A549 (cell line): Measurements from ENCODE around the gene TTLL9. TPM values are rescaled to one million over a fixed set of nuclear protein-coding genes. Genes with fewer than 3 reads are reported as not detected.

ENCODE experiments used
- ATAC-seq, 2 experiments: fragments of 200-7000 bp in 1 of 2; fragments of >200 bp in 1 of 2; cut with Nextera tagmentation in 1 of 2; cut with Tn5 transposase in 1 of 2; 3 replicates each; pipeline versions ENCODE4 v1.8.0 to v1.9.1; 2018 to 2020; ENCODE audit warnings: mild to moderate bottlenecking in 1 of 2, moderate library complexity in 1 of 2
- CTCF ChIA-PET: fragments of 300-600 bp; sonication (Branson Sonifier 250); formaldehyde crosslinking; extraction: SDS; loops from one replicate; lab custom pipeline; 2021; ENCODE audit warnings: antibody characterized with exemption, inconsistent platforms; lab: Yijun Ruan, JAX
- POLR2A ChIA-PET: fragments of 350-600 bp; formaldehyde crosslinking; extraction: SDS; loops from one replicate; lab custom pipeline; 2021; ENCODE audit warnings: antibody characterized with exemption, inconsistent platforms; lab: Yijun Ruan, JAX
- DNase-seq, 2 experiments: peaks; one replicate each; pipeline versions ENCODE4 v3.0.0 to v3.0.0-alpha.2; 2011 to 2016; ENCODE audit warnings: low read depth in 1 of 2, low spot score in 1 of 2
- FAIRE-seq: peaks from 2 replicates; lab custom pipeline; 2011; peaks lifted over from hg19 to GRCh38; lab: Jason Lieb, UNC
- H3K27ac ChIP-seq, 2 experiments: fragments of >200 bp; sonication (Bioruptor Twin); formaldehyde crosslinking; 3 replicates each; pipeline ENCODE4 v1.5.1; 2016 to 2017
- H3K4me1 ChIP-seq: fragments of >200 bp; sonication (Bioruptor Twin); formaldehyde crosslinking; 3 replicates; pipeline ENCODE4 v1.6.1; 2016
- H3K4me2 ChIP-seq: fragments of >200 bp; sonication (Bioruptor Twin); formaldehyde crosslinking; 3 replicates; pipeline ENCODE4 v1.6.1; 2016
- H3K4me3 ChIP-seq: fragments of >200 bp; sonication (Bioruptor Twin); formaldehyde crosslinking; 3 replicates; pipeline ENCODE4 v1.5.1; 2016
- H3K9me3 ChIP-seq: fragments of >200 bp; sonication (Bioruptor Twin); formaldehyde crosslinking; 3 replicates; pipeline ENCODE4 v1.6.1; 2016
- CBX2 ChIP-seq: fragments of 200-600 bp; sonication (generic); IDR thresholded peaks from 2 replicates; pipeline ENCODE4 v1.6.1; 2016; ENCODE audit warnings: low read depth, mild to moderate bottlenecking, borderline replicate concordance
- EHMT2 ChIP-seq: fragments of 200-600 bp; sonication (generic); IDR thresholded peaks from 2 replicates; pipeline ENCODE4 v1.6.1; 2016; ENCODE audit warnings: antibody characterized with exemption, low read depth, mild to moderate bottlenecking, moderate library complexity
- ESRRA ChIP-seq: fragments of 150-350 bp; IDR thresholded peaks from 2 replicates; pipeline ENCODE4 v1.6.1; 2014; ENCODE audit warnings: mild to moderate bottlenecking, low read length, borderline replicate concordance
- HDAC2 ChIP-seq: fragments of 200-600 bp; sonication (generic); IDR thresholded peaks from 2 replicates; pipeline ENCODE4 v1.6.1; 2016
- JUNB ChIP-seq: fragments of >200 bp; sonication (Bioruptor Twin); formaldehyde crosslinking; IDR thresholded peaks from 2 replicates; pipeline ENCODE4 v1.6.1; 2016
- KDM5A ChIP-seq: fragments of 200-600 bp; sonication (generic); IDR thresholded peaks from 2 replicates; pipeline ENCODE4 v1.6.1; 2016; ENCODE audit warnings: antibody characterized with exemption, mild to moderate bottlenecking
- MAFK ChIP-seq: fragments of 450-650 bp; IDR thresholded peaks from 2 replicates; pipeline ENCODE4 v1.6.1; 2014; ENCODE audit not compliant: partially characterized antibody
- MYC ChIP-seq: IDR thresholded peaks from 2 replicates; pipeline ENCODE4 v1.6.1; 2012; ENCODE audit warnings: mild to moderate bottlenecking, inconsistent platforms, low read length, improper control_type of control experiment, borderline replicate concordance
- POLR2AphosphoS2 ChIP-seq: conservative IDR thresholded peaks from 2 replicates; pipeline ENCODE4 v1.6.1; 2012; ENCODE audit warnings: low read length, improper control_type of control experiment, inconsistent platforms
- RAD21 ChIP-seq, 2 experiments: fragments of >200 bp in 1 of 2; sonication (Bioruptor Twin) in 1 of 2; formaldehyde crosslinking in 1 of 2; IDR thresholded peaks in 1 of 2; conservative IDR thresholded peaks in 1 of 2; 2 replicates in 1 of 2; 3 replicates in 1 of 2; pipeline ENCODE4 v1.6.1; 2012 to 2018; ENCODE audit warnings: inconsistent platforms in 1 of 2
- RARB ChIP-seq: fragments of 250-450 bp; sonication (Bioruptor Pico); IDR thresholded peaks from 2 replicates; pipeline ENCODE4 v1.8.0; 2021; ENCODE audit warnings: mild to moderate bottlenecking, moderate library complexity
- SMC3 ChIP-seq: fragments of >200 bp; sonication (Bioruptor Twin); formaldehyde crosslinking; IDR thresholded peaks from 3 replicates; pipeline ENCODE4 v1.6.1; 2018; ENCODE audit warnings: inconsistent platforms
- ZNF302 ChIP-seq: fragments of 250-450 bp; sonication (Bioruptor Pico); IDR thresholded peaks from 2 replicates; pipeline ENCODE4 v1.9.0; 2021; ENCODE audit warnings: inconsistent platforms, mild to moderate bottlenecking, moderate library complexity
- polyA plus RNA-seq, 4 experiments: library from polyadenylated mRNA; depleted of rRNA in 3 of 4; stranded (reverse); fragments of >200 nt; fragmentation: RNase III in 1 of 4; extraction: RNeasy Plus Mini Kit Qiagen cat#74134 plus additional on column Dnase treatment in 1 of 4; gene quantifications; 2 replicates in 3 of 4; 3 replicates in 1 of 4; pipeline ENCODE4 v1.2.3, GENCODE V29; 2011 to 2017
- TF ChIP-seq, protein P1 (sequence below): IDR thresholded peaks from 2 replicates; pipeline ENCODE4 v1.6.1; 2012
- TF ChIP-seq, protein P2 (sequence below): fragments of 150-350 bp; IDR thresholded peaks from 2 replicates; pipeline ENCODE4 v1.6.1; 2014; ENCODE audit warnings: low read depth, mild to moderate bottlenecking, low read length
- TF ChIP-seq, protein P3 (sequence below): fragments of >200 bp; sonication (Bioruptor Twin); formaldehyde crosslinking; IDR thresholded peaks from 2 replicates; pipeline ENCODE4 v1.6.1; 2016
- TF ChIP-seq, protein P4 (sequence below): IDR thresholded peaks from 2 replicates; pipeline ENCODE4 v1.6.1; 2012; ENCODE audit warnings: low read depth, borderline replicate concordance
- TF ChIP-seq, protein P5 (sequence below): fragments of >200 bp; sonication (Bioruptor Twin); formaldehyde crosslinking; IDR thresholded peaks from 3 replicates; pipeline ENCODE4 v1.5.1; 2016
- TF ChIP-seq, protein P6 (sequence below): fragments of 250-450 bp; sonication (Bioruptor Pico); IDR thresholded peaks from 2 replicates; pipeline ENCODE4 v1.5.0; 2021; ENCODE audit warnings: mild to moderate bottlenecking, moderate library complexity, borderline replicate concordance

Gene TTLL9
- polyA plus RNA-seq, 2 of the 4 experiments (the other 2 are of a cell fraction) = 0.06 to 0.15 TPM

DNA sequence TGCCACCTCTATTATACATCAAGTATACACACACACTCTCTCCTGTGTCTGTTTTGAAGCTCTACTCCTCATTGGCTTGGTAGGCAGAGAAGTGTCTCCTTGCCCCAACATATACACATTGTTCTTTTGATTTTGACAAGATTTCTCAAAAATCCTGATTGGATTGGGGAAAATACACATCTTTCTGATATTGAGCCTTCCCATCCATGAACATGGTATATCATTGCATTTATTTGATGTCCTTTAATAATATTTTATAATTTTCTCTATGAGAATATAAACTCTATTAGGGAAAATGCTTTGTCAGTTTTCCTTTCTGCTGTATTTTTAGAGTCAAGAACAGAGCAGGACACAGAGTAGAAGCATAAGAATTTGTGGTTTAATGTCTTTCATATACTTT lies 7.2 kb downstream of the TTLL9 start:
- ChIA-PET CTCF (interaction anchor here (1.0 to 1.9 kb wide), 3 partner anchors 17 to 154 kb away, joined by 4 to 5 read pairs (median 4); no protein-coding TSS in a partner anchor), POLR2A (no interaction called here)
- FAIRE-seq = no peak
- no peak for DNase-seq
- H3K9me3 ChIP-seq = no peaks in the 10 kb centered on the region
- no peak for TF ChIP-seq HDAC2
- TF ChIP-seq, protein P1, sequence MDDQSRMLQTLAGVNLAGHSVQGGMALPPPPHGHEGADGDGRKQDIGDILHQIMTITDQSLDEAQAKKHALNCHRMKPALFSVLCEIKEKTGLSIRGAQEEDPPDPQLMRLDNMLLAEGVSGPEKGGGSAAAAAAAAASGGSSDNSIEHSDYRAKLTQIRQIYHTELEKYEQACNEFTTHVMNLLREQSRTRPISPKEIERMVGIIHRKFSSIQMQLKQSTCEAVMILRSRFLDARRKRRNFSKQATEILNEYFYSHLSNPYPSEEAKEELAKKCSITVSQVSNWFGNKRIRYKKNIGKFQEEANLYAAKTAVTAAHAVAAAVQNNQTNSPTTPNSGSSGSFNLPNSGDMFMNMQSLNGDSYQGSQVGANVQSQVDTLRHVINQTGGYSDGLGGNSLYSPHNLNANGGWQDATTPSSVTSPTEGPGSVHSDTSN = no peak
- no peak for TF ChIP-seq JUNB
- TF ChIP-seq POLR2AphosphoS2 = no peak
- no peak for TF ChIP-seq MYC
- no peak for TF ChIP-seq MAFK
- TF ChIP-seq, protein P2, sequence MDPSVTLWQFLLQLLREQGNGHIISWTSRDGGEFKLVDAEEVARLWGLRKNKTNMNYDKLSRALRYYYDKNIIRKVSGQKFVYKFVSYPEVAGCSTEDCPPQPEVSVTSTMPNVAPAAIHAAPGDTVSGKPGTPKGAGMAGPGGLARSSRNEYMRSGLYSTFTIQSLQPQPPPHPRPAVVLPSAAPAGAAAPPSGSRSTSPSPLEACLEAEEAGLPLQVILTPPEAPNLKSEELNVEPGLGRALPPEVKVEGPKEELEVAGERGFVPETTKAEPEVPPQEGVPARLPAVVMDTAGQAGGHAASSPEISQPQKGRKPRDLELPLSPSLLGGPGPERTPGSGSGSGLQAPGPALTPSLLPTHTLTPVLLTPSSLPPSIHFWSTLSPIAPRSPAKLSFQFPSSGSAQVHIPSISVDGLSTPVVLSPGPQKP = no peak
- TF ChIP-seq, protein P3, sequence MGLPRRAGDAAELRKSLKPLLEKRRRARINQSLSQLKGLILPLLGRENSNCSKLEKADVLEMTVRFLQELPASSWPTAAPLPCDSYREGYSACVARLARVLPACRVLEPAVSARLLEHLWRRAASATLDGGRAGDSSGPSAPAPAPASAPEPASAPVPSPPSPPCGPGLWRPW = no peak
- no peak for TF ChIP-seq EHMT2
- TF ChIP-seq, protein P4, sequence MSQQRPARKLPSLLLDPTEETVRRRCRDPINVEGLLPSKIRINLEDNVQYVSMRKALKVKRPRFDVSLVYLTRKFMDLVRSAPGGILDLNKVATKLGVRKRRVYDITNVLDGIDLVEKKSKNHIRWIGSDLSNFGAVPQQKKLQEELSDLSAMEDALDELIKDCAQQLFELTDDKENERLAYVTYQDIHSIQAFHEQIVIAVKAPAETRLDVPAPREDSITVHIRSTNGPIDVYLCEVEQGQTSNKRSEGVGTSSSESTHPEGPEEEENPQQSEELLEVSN = no peak
- no peak for TF ChIP-seq RARB
- no peak for TF ChIP-seq ESRRA
- no peak for TF ChIP-seq RAD21 (conservative IDR thresholded peaks at IDR 0.05 in 1 of 2, IDR thresholded peaks at IDR 0.05 in 1 of 2)
- no peak for TF ChIP-seq SMC3
- TF ChIP-seq KDM5A = no peak
- TF ChIP-seq, protein P5, sequence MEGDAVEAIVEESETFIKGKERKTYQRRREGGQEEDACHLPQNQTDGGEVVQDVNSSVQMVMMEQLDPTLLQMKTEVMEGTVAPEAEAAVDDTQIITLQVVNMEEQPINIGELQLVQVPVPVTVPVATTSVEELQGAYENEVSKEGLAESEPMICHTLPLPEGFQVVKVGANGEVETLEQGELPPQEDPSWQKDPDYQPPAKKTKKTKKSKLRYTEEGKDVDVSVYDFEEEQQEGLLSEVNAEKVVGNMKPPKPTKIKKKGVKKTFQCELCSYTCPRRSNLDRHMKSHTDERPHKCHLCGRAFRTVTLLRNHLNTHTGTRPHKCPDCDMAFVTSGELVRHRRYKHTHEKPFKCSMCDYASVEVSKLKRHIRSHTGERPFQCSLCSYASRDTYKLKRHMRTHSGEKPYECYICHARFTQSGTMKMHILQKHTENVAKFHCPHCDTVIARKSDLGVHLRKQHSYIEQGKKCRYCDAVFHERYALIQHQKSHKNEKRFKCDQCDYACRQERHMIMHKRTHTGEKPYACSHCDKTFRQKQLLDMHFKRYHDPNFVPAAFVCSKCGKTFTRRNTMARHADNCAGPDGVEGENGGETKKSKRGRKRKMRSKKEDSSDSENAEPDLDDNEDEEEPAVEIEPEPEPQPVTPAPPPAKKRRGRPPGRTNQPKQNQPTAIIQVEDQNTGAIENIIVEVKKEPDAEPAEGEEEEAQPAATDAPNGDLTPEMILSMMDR = no peak
- TF ChIP-seq CBX2 = no peak
- TF ChIP-seq, protein P6, sequence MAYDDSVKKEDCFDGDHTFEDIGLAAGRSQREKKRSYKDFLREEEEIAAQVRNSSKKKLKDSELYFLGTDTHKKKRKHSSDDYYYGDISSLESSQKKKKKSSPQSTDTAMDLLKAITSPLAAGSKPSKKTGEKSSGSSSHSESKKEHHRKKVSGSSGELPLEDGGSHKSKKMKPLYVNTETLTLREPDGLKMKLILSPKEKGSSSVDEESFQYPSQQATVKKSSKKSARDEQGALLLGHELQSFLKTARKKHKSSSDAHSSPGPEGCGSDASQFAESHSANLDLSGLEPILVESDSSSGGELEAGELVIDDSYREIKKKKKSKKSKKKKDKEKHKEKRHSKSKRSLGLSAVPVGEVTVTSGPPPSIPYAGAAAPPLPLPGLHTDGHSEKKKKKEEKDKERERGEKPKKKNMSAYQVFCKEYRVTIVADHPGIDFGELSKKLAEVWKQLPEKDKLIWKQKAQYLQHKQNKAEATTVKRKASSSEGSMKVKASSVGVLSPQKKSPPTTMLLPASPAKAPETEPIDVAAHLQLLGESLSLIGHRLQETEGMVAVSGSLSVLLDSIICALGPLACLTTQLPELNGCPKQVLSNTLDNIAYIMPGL (CRISPR knock-in tag) = no peak
- no peak for TF ChIP-seq ZNF302 (CRISPR knock-in tag)
- ATAC-seq = no peak
- H3K27ac ChIP-seq = no peak overlapping the region
- no peak overlapping the region for H3K4me3 ChIP-seq
- H3K4me1 ChIP-seq = no peaks in the 10 kb centered on the region
- no peak overlapping the region for H3K4me2 ChIP-seq
